Measurements from ENCODE around the gene KMT2A. TPM values are rescaled to one million over a fixed set of nuclear protein-coding genes. Genes with fewer than 3 reads are reported as not detected.

KMT2A gene
- total RNA-seq, 1 experiment from 2014 or later: 50.4 TPM

DNA sequence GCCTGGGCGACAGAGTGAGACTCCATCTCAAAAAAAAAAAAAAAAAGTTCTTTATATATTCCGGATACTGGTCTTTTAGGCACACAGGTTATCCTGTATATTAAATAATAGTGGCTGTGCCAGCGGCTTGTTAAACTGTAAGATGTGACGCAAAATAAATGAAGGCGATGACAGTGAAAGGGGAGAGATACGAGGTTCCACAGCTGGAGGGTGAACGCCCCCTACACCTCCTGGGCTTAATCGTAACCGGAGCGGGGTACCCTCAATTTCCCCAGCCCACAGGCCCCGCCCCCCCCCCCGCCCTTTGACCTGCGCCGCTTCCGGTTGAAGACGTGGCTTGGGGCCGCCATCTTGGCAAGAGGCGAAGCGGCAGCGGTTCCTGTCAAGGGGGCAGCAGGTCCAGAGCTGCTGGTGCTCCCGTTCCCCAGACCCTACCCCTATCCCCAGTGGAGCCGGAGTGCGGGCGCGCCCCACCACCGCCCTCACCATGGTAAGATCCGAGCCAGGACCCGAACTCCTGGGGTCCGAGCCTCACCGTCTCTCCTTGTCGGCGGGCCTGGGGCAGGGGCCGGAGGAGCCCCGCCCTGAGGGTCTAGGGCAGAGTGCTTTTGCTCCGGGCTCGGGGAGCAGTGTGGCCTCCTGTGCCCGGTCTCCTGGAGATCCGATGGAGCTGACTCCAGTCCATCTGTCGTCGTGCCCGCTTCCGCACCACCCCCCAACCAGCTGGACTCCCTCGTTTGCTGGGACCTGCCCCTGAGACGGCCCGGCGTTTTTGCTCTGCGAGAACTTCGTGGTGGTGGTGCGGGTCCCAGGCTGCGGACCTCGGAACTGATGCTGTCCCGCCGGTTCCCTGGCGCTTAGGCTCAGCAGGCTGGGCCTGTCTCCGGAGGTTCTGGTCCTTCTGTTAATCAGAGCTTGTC is 136.0 kb downstream of the KMT2A start, which contains the start of gene ARCN1:
Gene ARCN1, plus strand, starts transcription at position 349 of the 920 bp plus-strand sequence. Its CDS starts 139 bp downstream, at position 488.
- no TSS peak for BruUV-seq (replicated peaks)
- Histone ChIP-seq H3K4me3 (replicated peaks in 1 of 2; ENCODE audit: low read depth in 1 of 2, low read length in 2 of 2) (peak within 1 kb of the TSS; percentile 97 to 99), H2AFZ (ENCODE audit: low read depth, low read length, poor library complexity, severe bottlenecking) (peak within 1 kb of the TSS; percentile 39), H3K4me2 (ENCODE audit: low read length) (peak within 1 kb of the TSS; percentile 82), H3K4me1 (ENCODE audit: control insufficient read depth in 1 of 2, insufficient read depth in 2 of 2, low read length in 2 of 2) (peaks cover 5 to 23% of the 10 kb centered on the region in 2 experiments), H3K36me3 (ENCODE audit: control insufficient read depth in 1 of 2, insufficient read depth in 2 of 2, low read length in 2 of 2) (no peaks in the 10 kb centered on the region), H3K9ac (ENCODE audit: low read length) (peak within 1 kb of the TSS; percentile 97), H3K79me2 (ENCODE audit: insufficient read depth, low read length) (peaks cover 51% of the 10 kb centered on the region), H3K27ac (ENCODE audit: low read depth, low read length) (peak within 1 kb of the TSS; percentile 94), H3K27me3 (ENCODE audit: insufficient read depth, low read length) (no peaks in the 10 kb centered on the region), H3K9me3 (ENCODE audit: control insufficient read depth in 1 of 2, insufficient read depth in 1 of 2, low read depth in 1 of 2, low read length in 2 of 2) (no peaks in the 10 kb centered on the region), H3K9me2 (ENCODE audit: insufficient read depth) (no peaks in the 10 kb centered on the region), H4K20me1 (ENCODE audit: insufficient read depth) (peaks cover 6% of the 10 kb centered on the region; the same call in 1 of the 2 replicates)
- intact Hi-C loops (cut with micrococcal nuclease): no loop called here
- peak; percentile 82 for ATAC-seq
- RAD21 ChIA-PET (ENCODE audit: low non-redundant PET in 1 of 2, low total read pairs in 2 of 2, uncharacterized antibody in 2 of 2, unreplicated experiment in 2 of 2): no interaction called here
- CTCF ChIA-PET: no interaction called here
- DNase-seq (ENCODE audit: low read depth, low spot score): peak; percentile 41
- POLR2A ChIA-PET: interaction anchor here (0.7 to 1.1 kb wide), 2 partner anchors 45 to 794 kb away, joined by 4 to 5 read pairs; partner anchors contain the start of gene TTC36
- TF ChIP-seq CEBPB (IDR thresholded peaks at IDR 0.05; ENCODE audit: low read depth) (no peak), SP1 (IDR thresholded peaks at IDR 0.05; ENCODE audit: low read depth) (no peak), POLR2AphosphoS5 (IDR thresholded peaks at IDR 0.05; ENCODE audit: low read depth, low read length) (peak; percentile 87), ZFX (IDR thresholded peaks at IDR 0.05) (peak; percentile 62), CBX3 (IDR thresholded peaks at IDR 0.05; ENCODE audit: low read depth) (no peak), RAD21 (IDR thresholded peaks at IDR 0.05; ENCODE audit: low read depth) (no peak), EZH2 (IDR thresholded peaks at IDR 0.05) (no peak), JUND (IDR thresholded peaks at IDR 0.05) (no peak), POLR2A (IDR thresholded peaks at IDR 0.05; ENCODE audit: borderline replicate concordance, extremely low read depth, insufficient read depth, insufficient read length) (peak; percentile 29), EGR1 (IDR thresholded peaks at IDR 0.05; ENCODE audit: low read depth) (0 out of 2 replicates have a peak, but pooled peaks have one; percentile 1), SRF (IDR thresholded peaks at IDR 0.05; ENCODE audit: low read depth) (no peak), ZNF274 (IDR thresholded peaks at IDR 0.05; ENCODE audit: low read depth, low read length) (no peak), EZH2phosphoT487 (IDR thresholded peaks at IDR 0.05; ENCODE audit: borderline replicate concordance) (no peak), SIN3A (IDR thresholded peaks at IDR 0.05; ENCODE audit: low read depth) (0 out of 2 replicates have a peak, but pooled peaks have one; percentile 40), FOSL1 (IDR thresholded peaks at IDR 0.05; ENCODE audit: low read depth) (no peak), ELF1 (IDR thresholded peaks at IDR 0.05; ENCODE audit: borderline replicate concordance, low read depth) (no peak)
- TF ChIP-seq, protein P1, sequence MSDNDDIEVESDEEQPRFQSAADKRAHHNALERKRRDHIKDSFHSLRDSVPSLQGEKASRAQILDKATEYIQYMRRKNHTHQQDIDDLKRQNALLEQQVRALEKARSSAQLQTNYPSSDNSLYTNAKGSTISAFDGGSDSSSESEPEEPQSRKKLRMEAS (IDR thresholded peaks at IDR 0.05): no peak
- TF ChIP-seq, protein P2, sequence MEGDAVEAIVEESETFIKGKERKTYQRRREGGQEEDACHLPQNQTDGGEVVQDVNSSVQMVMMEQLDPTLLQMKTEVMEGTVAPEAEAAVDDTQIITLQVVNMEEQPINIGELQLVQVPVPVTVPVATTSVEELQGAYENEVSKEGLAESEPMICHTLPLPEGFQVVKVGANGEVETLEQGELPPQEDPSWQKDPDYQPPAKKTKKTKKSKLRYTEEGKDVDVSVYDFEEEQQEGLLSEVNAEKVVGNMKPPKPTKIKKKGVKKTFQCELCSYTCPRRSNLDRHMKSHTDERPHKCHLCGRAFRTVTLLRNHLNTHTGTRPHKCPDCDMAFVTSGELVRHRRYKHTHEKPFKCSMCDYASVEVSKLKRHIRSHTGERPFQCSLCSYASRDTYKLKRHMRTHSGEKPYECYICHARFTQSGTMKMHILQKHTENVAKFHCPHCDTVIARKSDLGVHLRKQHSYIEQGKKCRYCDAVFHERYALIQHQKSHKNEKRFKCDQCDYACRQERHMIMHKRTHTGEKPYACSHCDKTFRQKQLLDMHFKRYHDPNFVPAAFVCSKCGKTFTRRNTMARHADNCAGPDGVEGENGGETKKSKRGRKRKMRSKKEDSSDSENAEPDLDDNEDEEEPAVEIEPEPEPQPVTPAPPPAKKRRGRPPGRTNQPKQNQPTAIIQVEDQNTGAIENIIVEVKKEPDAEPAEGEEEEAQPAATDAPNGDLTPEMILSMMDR (IDR thresholded peaks at IDR 0.05 in 2 of 3, conservative IDR thresholded peaks at IDR 0.05 in 1 of 3; ENCODE audit: borderline replicate concordance in 1 of 3, insufficient read depth in 1 of 3, low read depth in 2 of 3, low read length in 2 of 3): no peak
- TF ChIP-seq, protein P3, sequence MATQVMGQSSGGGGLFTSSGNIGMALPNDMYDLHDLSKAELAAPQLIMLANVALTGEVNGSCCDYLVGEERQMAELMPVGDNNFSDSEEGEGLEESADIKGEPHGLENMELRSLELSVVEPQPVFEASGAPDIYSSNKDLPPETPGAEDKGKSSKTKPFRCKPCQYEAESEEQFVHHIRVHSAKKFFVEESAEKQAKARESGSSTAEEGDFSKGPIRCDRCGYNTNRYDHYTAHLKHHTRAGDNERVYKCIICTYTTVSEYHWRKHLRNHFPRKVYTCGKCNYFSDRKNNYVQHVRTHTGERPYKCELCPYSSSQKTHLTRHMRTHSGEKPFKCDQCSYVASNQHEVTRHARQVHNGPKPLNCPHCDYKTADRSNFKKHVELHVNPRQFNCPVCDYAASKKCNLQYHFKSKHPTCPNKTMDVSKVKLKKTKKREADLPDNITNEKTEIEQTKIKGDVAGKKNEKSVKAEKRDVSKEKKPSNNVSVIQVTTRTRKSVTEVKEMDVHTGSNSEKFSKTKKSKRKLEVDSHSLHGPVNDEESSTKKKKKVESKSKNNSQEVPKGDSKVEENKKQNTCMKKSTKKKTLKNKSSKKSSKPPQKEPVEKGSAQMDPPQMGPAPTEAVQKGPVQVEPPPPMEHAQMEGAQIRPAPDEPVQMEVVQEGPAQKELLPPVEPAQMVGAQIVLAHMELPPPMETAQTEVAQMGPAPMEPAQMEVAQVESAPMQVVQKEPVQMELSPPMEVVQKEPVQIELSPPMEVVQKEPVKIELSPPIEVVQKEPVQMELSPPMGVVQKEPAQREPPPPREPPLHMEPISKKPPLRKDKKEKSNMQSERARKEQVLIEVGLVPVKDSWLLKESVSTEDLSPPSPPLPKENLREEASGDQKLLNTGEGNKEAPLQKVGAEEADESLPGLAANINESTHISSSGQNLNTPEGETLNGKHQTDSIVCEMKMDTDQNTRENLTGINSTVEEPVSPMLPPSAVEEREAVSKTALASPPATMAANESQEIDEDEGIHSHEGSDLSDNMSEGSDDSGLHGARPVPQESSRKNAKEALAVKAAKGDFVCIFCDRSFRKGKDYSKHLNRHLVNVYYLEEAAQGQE (IDR thresholded peaks at IDR 0.05; ENCODE audit: low read depth): no peak
- TF ChIP-seq, protein P4, sequence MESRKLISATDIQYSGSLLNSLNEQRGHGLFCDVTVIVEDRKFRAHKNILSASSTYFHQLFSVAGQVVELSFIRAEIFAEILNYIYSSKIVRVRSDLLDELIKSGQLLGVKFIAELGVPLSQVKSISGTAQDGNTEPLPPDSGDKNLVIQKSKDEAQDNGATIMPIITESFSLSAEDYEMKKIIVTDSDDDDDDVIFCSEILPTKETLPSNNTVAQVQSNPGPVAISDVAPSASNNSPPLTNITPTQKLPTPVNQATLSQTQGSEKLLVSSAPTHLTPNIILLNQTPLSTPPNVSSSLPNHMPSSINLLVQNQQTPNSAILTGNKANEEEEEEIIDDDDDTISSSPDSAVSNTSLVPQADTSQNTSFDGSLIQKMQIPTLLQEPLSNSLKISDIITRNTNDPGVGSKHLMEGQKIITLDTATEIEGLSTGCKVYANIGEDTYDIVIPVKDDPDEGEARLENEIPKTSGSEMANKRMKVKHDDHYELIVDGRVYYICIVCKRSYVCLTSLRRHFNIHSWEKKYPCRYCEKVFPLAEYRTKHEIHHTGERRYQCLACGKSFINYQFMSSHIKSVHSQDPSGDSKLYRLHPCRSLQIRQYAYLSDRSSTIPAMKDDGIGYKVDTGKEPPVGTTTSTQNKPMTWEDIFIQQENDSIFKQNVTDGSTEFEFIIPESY (IDR thresholded peaks at IDR 0.05; ENCODE audit: extremely low read depth, insufficient replicate concordance, low read length): no peak
